GM18909 (cell line): ENCODE results near the gene FLT3.
"Not testable (repeated sequence)": the region's sequence is repeated elsewhere in the genome, so short reads cannot be mapped to it uniquely, and the experiment has no call there.

Source experiments
- ATAC-seq: cut with Tn5 transposase; IDR thresholded peaks from one replicate; pipeline ENCODE4 v1.9.1; 2021; ENCODE audit warnings: mild to moderate bottlenecking; ENCODE audit not compliant: unreplicated experiment, poor library complexity

Gene FLT3

DNA sequence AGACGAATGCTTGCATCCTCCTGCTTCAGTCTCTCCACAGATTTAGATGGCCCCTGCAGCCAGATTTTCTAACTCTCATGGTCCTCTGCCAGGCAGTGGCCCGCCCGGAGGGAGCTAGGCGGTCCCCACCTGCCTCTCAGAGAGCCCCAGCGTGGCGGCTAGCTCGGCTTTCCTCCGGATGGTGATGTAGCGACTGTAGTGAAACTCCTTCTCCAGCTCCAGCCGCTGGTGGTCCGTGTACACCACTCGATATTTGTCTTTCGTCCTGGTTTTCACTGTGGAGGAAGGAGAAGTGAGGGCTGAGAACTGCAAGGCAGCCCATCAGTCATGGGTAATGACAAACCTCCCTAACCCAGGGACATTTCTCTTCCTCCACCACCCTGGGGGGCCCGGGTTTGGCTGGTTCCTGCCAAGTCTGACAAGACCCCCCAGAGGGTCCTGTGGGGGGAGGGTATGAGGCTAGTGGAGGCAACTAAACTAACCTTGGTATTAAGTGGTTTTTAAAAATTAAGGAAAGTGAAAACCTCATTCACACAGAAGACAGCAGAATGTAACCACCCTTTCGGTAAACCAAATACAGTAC lies 135.5 kb downstream of the FLT3 start:
- no peak for ATAC-seq

DNA sequence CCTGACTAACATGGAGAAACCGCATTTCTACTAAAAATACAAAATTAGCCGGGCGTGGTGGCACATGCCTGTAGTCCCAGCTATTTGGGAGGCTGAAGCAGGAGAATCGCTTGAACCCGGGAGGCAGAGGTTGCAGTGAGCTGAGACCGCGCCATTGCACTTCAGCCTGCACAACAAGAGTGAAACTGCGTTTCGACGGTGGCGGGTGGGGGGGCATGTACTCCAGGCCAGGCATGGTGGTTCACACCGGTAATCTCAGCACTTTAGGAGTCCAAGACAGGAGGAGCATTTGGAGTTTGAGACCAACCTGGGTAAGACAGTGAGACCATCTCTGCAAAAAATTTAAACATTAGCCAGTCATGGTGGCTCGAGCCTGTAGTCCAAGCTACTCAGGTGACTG lies 136.2 kb downstream of the FLT3 start:
- not testable (repeated sequence) for ATAC-seq

DNA sequence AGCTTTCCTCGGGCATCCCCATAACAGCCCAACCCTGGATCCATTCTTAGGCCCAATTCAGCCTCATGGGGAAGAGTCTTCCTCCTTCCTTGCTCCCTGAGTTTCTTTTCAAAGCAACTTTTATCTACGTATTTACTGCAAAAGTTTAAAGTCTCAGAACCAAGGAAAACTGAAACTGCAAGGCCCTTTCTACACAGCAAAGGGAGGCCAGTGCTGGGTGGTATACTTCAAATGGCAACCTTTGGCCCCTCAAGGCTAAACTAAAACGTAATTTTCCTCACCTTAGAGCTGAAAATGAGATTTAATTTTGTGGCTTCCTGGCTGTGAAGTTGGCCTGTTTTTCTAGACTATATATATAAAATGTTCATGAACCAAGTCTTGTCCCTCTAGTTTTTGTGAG lies 136.9 kb downstream of the FLT3 start:
- no peak for ATAC-seq

DNA sequence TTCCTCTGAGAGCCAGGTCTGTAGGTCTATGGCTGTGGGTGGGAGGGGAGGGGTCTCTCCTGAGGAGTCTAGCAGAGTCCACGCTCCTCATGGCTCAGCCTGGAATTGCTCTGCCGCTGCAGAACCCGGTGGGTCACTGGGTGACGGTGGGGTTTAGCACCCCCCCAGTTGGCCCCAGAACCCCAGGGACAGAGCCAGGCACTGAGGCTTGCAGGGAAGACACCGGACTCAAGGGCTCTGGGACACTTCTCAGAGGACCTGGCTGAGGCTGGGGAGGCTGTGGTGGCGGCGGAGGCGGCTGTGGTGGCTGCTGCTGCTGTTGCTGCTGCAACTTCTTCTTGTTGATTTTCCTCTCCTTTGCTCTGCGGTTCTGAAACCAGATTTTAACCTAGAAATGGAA lies 137.4 kb downstream of the FLT3 start:
- ATAC-seq, result no peak

DNA sequence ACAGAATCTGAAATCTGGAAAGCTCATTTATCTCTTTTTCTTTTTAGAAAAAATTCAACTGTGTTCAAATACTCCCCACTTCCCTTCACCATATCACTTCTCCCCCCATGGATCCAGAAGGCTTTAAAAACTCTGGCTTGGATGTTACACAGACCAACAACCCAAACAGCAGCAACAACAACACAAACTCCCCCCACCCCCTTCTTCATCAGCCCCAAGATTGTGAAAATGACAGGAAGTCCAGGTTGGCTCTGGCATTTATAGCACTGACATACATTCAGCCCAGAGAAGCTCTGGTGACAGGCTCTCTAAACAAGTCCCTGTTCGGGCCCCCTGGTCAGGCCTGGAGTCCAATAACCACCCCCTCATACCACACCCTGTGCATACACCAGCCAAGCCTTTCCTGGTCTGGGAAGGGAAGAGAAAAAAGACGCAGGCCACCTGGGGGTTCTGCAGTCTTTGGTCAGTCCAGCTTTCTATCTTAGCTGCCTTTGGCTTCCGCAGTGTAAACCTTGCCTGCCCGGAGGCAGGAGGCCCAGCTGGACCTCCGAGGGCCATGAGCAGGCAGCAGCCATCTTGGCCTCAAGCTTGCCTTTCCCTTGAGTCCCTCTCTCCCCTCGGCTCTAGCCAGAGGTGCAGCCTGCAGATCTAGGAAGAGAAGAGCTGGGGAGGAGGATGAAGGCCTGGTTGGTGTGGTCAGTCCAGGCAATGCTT lies 138.1 kb downstream of the FLT3 start:
- ATAC-seq, result no peak

DNA sequence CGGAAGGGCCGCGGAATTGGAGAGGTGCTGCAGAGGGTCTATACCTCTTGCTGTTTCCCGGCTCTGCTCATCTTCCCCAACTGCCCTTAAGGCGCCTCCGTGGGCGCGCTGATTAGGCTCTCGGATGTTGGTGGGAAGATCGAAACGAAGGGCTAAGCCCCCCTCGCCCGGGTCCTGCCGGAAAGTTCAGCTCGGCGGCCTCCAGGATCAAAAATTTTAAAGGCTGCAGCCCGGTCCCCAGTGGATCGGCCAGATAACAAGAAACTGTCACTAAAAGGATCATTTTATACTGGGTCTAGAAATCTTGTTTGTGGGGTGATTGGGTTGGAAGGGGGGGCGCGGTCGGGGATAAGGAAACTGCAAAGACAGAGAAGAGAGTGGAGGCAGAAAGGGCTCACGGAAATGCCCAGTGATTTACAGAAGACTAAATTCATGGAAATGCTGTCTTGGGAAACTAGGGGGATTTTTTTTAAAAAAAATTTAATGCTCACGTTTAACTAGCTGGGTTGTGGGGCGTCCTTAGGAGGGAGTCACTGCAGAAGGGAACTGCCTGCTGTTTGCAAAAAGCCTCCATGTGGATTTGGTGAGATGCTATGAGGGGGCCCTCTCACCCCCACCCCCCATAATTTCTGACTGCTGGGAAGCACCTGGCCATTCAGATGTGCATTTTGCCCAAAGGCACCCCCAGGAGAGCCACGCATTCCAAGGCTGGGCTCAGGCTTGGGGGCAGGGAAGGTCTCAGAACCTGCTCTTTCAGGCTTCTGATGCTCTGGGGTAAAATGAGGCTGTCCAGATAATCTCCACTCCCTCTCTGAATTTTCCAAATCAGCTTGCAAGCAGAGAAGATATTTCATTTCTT lies 138.9 kb downstream of the FLT3 start:
- no peak for ATAC-seq

DNA sequence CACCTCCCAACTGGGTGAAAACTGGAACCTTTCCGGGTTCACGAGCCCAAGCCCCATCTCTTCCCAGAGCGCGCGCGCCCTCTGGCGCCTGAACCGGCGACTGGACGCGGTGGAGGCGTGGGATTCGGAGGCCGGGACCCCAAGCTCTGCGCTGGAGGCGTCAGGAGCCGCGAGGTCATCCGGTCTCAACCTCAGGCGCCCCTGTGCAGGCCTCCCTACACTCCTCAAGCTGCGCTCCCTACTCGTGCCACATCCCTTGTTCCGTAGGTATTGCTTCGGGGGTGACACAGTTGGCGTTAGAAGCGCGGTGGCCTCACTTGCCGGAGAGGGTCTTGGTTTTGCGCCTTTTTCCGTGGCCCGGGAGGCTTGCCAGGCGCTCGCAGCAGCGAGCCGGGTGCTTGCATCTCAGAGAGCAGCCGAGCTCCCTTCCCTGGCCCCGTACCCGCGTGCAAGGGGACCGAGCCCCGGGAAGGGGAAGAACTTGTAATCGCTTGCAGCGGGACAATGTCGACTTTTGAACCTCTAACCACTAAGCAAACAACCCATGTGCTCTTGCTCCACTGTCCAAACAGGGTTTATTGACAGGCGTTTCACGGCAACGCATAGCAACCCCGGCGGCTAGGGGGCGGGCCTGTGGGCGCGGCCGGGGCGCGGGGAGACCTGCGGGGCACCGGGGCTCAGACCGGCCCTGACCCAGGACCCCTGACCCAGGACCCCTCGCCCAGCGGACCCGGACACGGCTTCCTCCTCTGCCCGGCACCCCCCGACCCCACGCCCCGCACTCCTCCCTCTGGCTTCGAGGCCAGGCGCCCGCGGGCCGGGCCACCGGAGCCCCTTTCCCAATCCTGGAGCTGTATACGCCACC lies 139.8 kb downstream of the FLT3 start:
- no peak for ATAC-seq

DNA sequence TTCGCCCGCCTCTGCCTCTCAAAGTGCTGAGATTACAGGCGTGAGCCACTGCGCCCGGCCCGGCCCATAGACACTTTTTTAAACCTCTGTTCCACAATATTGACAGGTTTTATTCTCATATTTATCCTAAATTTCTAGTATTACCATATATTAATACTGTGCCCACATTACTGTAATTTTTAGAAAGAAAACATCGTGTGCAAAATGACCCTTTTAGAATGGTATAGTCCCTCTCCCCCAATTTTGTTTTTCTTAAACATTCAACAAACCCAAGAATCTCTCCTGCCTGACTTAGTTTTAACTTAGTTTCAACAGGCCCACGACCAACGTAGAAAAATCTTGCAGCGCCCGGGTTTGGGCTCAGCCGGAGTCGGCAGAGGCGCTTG lies 140.4 kb downstream of the FLT3 start:
- ATAC-seq, result no peak

DNA sequence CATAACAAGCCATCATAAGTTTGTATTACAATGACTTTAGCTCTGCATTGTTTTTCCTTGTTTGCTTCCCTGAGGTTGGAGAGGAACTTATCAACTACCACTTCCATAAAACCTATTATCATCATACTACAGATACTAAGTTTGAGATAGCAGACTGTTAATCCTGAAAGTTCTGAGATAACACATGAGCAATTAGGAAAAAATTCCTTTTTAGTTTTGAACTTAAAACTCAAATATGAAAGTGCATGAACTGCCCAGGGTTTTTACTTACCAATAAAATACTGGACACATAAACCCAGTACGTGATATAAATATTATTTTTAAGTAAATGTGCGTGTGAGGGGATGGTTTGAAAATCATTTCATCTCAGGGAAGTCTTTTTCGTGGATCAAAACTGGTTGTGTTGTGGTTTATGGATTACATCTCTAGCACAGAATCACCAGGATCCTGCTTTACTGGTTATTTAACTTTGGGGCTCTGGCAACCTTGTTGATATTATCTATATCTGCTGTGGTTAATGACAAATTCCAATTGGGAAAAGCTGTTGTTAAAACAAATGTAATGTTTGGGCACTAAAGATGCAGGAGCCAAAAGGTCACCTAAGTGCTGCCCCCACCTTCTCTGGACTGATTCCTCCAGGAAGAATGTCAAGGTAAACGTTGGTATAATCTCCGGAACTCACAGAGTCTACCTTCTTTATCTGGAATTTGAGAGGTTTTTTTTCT lies 143.6 kb downstream of the FLT3 start:
- no peak for ATAC-seq

DNA sequence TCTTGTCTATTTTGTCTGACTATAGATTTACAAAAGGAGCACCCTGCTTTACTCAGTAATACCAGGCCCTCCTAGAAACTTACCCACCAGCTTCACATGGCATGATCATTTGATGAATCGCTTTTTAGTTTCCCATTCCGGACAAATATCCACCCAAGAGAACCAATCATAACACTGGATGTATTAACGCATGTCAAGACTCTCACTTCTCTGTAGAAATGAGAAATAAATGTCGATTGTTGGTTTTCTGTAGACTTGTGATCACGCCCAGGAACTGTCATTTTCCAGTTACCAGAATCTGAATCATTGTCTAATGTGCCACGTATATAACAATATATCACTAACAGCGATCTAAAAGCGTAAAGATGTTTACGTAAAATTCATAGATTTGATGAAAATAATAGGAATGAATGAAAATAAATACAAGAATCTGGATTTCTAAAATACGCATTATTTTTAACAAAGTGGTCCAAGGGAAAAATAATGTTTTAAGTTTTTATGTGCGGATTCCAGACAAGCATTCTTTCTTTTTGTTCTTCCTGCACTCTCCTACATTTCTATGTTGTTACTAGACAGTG lies 145.3 kb downstream of the FLT3 start:
- ATAC-seq, result no peak

DNA sequence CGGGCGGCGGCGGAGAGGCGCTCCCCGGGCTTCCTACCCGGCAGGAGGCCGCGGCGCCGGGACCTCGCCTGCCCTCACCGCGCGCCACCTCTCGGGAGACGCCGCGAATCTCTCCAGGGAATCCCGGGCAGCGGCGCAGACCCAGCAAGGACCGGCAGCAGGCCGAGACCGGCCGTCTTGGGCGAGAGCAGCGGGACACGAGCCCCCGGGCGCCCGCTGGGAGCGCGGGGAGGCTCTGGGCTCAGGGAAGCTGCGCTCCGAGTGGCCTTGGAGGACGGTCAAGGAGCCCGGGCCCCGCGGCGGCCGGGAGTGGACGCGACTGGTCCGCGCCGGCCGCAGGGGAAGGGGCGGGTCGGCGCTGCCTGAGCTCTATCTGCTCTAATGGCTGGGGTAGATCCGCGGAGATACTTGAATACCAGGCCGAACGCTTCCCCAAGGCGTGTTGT lies 145.9 kb downstream of the FLT3 start:
- peak; percentile 20 for ATAC-seq

DNA sequence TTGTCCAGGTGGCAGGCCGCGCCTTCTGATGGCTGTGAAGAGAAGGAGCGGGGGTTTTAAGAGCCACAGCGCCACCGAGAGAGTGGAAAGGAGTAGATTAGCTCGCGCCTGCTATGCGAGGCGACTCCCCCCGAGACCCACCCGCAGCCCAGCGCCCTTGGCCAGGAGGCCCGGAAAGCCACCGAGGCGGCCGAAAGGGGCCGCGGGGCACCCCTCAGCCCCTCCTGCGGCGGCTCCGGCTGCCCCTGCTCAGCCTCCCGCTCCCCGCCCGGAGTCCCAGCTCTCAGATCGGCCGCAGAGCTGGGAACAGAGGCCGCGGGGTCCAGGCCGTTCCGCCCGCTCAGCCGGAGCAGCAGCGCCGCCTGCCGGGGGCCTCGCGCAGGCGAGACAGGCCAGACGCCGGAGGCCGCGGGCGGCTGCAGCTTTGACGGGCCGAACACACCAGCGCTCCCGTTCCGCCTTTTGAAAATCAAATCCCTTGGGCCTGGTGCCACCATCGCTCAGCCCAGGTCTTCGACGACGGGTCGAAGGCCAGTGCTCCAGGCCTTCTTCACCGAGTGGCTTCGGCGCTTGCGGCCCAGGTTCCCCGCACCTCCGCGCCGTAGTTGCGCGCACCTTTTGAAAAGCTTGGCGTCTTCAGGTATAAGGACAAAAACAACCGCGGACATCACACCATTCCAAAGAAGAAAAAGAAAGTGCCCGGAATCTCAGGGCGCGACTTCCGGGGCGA lies 146.5 kb downstream of the FLT3 start:
- peak; percentile 88 for ATAC-seq
